ENCODE measurements around the gene MEIS2.
A peak's percentile ranks its signal among the peaks of the same experiment; 100 is the strongest.

The MEIS2 gene

DNA sequence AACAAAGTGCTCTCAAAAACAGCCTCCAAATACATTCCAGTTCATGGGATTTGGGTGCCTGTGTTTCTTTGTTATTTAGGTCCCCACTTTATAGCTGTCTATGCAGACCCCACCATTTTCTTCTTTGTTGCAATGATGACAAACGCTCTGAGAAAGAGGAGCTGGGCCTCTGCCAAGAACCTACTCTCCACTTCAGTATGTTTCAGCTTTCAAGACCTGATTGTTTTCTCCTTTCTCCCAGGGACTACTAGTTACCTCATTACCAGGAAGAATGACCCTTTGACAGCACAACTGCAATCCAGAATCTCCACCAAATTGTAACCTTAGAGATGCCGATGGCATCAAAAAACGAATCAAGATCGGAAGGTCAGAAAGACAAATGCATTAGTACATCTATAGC is 236.8 kb downstream of the MEIS2 start:
- no peak for DNase-seq

DNA sequence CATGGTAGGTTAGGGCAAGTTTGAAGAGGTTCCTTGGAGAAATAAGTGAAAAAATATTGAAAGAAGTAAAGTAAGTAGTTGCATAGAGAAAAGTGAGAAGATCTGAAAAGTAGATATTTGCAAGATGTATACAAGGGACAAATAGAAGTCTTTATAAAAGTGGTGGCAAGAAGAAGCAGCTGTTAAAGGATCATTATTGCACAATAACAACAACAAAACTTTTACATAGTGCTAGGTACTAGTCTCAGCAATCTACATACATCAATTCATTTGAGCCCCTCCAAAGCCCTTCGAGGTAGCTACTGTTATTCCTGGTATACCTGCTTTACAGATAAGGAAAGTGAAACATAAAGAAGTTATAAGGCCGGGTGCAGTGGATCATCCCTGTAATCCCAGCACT is 239.6 kb downstream of the MEIS2 start:
- no peak for DNase-seq

DNA sequence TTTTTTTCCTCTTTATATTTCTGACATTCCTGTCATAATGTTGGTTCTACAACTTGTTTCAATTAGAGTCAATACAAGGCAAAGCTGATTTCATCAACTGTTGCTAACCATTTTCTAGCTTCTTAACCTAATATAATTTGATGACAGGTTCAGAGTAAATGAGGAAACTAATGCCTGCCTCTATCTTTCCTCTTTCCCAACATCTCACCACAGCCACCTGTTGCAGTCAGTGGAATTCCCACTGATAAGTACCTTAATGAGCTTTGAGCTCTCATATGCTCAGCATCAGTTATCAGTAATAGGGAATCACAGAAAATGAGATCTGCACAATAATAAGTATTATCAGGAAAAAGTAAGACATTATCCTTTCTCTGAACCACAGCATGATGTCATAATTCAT is 241.9 kb downstream of the MEIS2 start:
- DNase-seq: no peak

DNA sequence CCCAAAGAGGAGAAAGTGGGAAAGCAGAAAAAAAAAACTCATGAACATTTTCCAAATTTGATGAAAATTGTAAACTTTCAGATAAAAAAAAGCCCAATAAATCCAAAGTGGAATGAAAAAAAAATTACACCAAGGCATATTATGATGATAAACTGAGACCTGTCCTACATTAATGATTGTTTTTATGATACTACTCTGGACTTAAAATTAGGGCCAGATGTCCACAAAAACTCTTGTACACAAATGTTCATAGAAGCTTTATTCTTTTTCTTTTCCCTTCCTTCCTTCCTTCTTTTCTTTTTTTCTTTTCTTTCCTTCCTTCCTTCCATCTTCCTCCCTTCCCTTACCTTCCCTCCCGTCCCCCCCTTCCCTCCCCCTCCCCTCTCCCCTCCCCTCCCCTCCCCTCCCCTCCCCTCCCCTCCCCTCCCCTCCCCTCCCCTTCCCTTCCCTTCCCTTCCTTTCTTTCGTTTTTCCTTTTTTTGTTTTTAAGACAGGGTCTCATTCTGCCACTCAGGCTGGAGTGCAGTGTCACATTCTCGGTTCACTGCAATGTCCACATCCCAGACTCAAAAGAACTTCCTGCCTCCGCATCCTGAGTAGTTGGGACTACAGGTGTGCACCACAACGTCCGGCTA is 243.9 kb downstream of the MEIS2 start:
- no peak for DNase-seq

DNA sequence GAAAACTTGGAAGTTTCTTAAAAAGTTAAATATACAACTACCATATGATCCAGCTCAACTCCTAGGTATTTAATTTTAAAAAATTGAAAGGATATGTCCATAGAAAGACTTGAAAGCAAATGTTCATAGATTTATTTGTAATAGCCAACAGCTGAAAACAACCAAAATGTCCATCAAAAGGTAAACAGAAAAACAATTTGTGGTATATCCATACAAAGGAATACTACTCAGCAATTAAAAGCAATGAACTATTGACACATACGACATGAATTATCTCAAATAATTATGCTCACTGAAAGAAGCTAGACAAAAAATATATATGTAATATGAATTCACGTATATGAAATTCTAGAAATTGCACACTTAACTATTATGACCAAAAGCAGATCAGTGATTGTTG is 249.5 kb downstream of the MEIS2 start:
- DNase-seq: no peak

DNA sequence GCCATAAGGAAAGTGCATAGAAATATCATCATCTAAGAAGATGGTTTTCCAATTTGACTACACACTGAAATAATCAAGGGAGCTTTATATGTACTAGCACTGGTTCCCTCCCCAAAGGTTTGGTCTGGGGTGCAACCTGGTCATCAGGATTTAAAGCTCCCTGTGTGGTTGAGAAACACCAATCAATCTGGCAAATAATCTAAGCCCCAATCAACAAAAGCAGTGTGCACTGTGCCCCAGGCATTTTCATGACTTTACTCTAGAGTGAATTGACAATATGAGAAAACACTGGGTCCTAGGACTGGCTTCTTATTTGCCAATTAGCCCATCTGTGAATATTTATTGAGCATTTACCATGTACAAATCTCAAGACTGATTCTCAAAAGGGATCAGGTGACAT is 255.1 kb downstream of the MEIS2 start:
- DNase-seq: no peak

DNA sequence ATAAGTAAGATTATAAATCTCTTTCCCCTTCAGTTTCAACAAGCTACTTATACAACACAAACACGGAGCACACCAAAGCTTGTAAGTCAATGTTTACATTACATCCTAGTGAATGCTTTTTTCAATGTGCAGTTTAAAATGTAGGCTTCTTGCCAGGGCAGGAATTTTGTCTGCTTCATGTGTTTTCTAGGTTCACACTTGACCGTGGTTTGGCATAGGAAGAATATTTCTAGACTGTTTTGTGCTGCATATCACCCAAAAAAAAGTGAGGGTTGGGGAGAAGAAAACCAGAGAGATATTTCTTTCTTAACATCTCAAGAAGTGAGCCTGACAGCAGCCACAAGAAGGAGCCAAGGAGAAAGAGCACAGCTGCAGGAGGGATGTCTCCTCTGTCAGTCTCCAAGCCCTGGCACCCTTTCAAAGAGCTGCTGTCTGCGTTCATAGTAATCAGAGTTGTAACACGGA is 255.8 kb downstream of the MEIS2 start:
- peak; percentile 49 for DNase-seq

DNA sequence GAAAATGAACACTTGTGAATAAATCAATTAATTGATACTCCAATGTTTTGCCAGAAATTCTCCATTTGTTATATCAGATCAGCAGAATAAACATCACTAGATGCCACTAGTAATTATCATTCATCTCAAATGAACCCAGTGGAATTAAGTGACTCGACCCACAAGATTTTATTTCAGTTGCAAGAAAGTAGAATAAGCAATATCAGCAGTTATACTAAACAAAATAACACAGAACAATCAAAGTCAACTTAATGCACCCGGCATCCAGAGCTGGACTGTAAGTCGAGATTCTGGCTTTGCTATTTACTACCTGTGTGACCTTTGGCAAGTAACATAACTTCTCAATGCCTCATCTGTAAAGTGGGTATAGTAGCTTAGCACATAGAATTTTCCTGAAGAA is 256.5 kb downstream of the MEIS2 start:
- no peak for DNase-seq

DNA sequence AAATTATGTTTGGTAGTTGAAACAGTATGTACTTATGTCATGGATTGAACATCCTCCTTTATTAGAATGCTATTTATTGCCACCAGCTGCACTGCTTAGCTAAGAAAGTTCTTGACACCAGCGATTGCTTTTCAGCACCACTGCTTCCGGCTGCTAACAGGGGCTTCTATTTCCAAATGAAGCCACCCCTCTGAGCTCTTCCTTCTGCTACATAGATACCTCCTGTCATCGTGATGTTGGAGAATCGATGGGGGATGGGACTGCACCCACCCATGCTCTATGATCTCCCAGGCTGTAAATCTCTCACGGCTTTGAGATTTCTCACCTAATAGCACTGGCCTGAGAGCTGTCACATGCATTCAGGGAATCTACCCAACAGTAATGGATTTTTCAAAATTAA is 259.2 kb downstream of the MEIS2 start:
- no peak for DNase-seq
